WERI-Rb-1 (cell line): ENCODE results near the gene ABCD2.
"Not testable (repeated sequence)": the region's sequence is repeated elsewhere in the genome, so short reads cannot be mapped to it uniquely, and the experiment has no call there.

Experiments used
- DNase-seq: peaks from one replicate; pipeline ENCODE4 v3.0.0-alpha.2; 2020
- H3K27ac ChIP-seq: fragments of 250-450 bp; sonication (Bioruptor Pico); 2 replicates; pipeline ENCODE4 v1.5.1; 2020; ENCODE audit warnings: mild to moderate bottlenecking, moderate library complexity
- H3K27me3 ChIP-seq: fragments of 250-450 bp; sonication (Bioruptor Pico); 2 replicates; pipeline ENCODE4 v1.5.1; 2021; ENCODE audit warnings: mild to moderate bottlenecking, low read depth, moderate library complexity; ENCODE audit not compliant: insufficient read depth, severe bottlenecking
- H3K36me3 ChIP-seq: fragments of 250-450 bp; sonication (Bioruptor Pico); 2 replicates; pipeline ENCODE4 v1.5.1; 2020; ENCODE audit warnings: mild to moderate bottlenecking, moderate library complexity
- H3K4me3 ChIP-seq: 2 replicates; pipeline ENCODE4 v1.5.1; 2011; ENCODE audit warnings: low read depth, mild to moderate bottlenecking, control low read depth, low read length
- H3K9me3 ChIP-seq: fragments of 250-450 bp; sonication (Bioruptor Pico); 2 replicates; pipeline ENCODE4 v1.5.1; 2021; ENCODE audit warnings: mild to moderate bottlenecking, moderate library complexity; ENCODE audit not compliant: severe bottlenecking
- TF ChIP-seq, protein P1 (sequence below): IDR thresholded peaks from 2 replicates; pipeline ENCODE4 v1.5.1; 2011; ENCODE audit warnings: low read depth, mild to moderate bottlenecking, control low read depth, inconsistent platforms, low read length

ABCD2 gene

DNA sequence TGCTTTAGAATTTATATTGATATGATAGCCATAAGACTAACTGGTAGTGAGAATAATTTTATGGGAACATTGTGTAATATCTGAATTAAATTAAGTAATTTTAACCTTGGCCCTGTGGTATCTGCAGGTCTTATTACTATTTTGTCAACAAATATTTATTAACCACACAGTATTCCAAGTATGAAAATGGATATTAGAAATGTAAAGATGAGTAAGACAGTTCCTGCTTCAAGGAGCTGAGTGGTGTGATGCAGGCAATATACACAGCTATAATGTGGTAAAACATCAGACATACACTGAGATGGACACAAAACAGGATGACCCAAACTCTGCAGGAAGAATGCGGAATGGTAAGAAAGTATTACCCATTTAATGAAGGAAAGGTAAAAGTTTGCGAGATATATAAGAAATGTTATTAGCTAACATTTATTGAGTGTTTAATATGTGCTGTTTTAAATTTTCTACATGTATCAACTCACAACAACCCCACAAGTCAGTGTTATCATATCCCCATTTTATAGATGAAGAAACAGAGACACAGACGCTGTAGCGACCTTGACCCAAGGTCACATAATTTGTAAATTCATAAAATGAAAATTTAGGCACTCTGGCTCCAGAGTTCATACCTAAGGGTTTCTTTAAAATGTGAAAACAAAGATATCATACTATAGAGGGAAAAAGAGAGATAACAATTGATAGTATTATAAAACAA, 12.7 kb downstream of the ABCD2 start:
- Histone ChIP-seq H3K36me3 (no peaks in the 10 kb centered on the region), H3K27ac (no peak overlapping the region), H3K9me3 (no peaks in the 10 kb centered on the region), H3K4me3 (no peak overlapping the region), H3K27me3 (no peaks in the 10 kb centered on the region)
- no peak for DNase-seq
- TF ChIP-seq, protein P1, sequence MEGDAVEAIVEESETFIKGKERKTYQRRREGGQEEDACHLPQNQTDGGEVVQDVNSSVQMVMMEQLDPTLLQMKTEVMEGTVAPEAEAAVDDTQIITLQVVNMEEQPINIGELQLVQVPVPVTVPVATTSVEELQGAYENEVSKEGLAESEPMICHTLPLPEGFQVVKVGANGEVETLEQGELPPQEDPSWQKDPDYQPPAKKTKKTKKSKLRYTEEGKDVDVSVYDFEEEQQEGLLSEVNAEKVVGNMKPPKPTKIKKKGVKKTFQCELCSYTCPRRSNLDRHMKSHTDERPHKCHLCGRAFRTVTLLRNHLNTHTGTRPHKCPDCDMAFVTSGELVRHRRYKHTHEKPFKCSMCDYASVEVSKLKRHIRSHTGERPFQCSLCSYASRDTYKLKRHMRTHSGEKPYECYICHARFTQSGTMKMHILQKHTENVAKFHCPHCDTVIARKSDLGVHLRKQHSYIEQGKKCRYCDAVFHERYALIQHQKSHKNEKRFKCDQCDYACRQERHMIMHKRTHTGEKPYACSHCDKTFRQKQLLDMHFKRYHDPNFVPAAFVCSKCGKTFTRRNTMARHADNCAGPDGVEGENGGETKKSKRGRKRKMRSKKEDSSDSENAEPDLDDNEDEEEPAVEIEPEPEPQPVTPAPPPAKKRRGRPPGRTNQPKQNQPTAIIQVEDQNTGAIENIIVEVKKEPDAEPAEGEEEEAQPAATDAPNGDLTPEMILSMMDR, result no peak

- no peaks in the 10 kb centered on the region for H3K9me3 ChIP-seq
- H3K4me3 ChIP-seq, result no peak overlapping the region
- TF ChIP-seq, protein P1, result no peak
- no peaks in the 10 kb centered on the region for H3K27me3 ChIP-seq
- no peak overlapping the region for H3K27ac ChIP-seq
- H3K36me3 ChIP-seq, result no peaks in the 10 kb centered on the region
- DNase-seq, result no peak
Observed at GRCh38 chr12:39605996-39606395, 13.6 kb downstream of the ABCD2 start.

DNA sequence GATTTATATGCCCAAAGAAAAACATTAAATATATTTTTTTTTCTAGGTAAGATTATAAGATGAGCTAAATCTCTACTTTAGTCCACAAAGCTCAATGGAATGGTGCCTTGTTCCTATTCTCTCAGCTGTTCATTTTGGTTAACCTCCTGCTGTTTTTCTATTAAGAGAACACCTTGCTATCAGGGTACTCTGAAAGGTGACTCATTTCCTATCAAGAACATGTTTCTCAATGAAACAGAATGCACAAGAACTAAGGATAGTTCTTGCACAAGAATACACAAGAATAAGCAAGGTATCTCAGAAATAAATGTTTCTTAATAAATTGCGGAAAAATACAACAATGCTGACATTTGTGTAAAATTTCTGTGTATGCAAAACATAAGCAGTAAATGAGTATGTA, 14.1 kb downstream of the ABCD2 start:
- Histone ChIP-seq H3K4me3 (no peak overlapping the region), H3K36me3 (no peaks in the 10 kb centered on the region), H3K9me3 (no peaks in the 10 kb centered on the region), H3K27ac (no peak overlapping the region), H3K27me3 (no peaks in the 10 kb centered on the region)
- TF ChIP-seq, protein P1, result no peak
- DNase-seq, result no peak

DNA sequence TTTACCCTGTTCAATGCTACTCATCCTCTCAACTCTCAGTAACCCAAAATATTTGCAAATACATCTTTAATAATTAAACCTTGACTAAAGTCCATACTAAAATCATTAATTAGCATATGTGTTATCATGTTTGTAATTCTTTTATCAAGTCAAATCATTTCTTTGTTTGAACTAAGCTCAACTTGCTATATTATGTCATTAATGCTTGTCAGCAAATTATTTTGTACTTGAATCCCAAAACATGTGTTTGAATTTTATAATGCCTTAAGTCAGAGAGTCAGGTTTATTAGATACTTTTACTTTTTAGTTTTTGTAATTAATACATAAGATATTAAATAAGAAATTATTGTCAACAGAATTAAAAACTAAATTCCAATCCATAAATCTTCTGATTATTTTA, 16.5 kb downstream of the ABCD2 start:
- TF ChIP-seq, protein P1, result no peak
- no peak overlapping the region for H3K4me3 ChIP-seq
- no peak overlapping the region for H3K27ac ChIP-seq
- H3K36me3 ChIP-seq, result no peaks in the 10 kb centered on the region
- H3K27me3 ChIP-seq, result peaks cover under 1% of the 10 kb centered on the region
- no peak for DNase-seq
- no peaks in the 10 kb centered on the region for H3K9me3 ChIP-seq

GRCh38 chr12:39601951-39602350, 17.7 kb downstream of the ABCD2 start:
- H3K27ac ChIP-seq, H3K4me3 ChIP-seq, H3K9me3 ChIP-seq, H3K27me3 ChIP-seq, H3K36me3 ChIP-seq, DNase-seq: not testable (repeated sequence)

DNA sequence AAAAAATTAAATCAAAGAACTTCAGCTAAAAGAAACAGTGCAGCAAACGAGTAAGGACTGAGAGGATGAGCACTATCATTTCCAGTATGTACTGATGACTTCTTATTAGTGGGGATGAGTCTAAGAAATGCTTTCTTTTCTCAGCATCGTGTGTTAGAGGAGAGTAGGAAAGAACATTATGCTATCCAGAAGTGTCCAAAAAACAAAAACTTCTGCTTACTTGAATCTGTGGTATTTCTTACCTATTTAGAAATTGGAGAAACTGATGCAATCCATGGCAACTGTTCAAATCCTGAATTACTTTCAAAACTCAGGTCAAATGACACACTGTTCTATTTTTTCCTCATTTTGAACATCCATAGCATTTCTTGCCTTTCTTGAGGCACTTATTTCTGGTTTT, 23.7 kb downstream of the ABCD2 start:
- DNase-seq, result no peak
- Histone ChIP-seq H3K4me3 (no peak overlapping the region), H3K27me3 (peaks cover 6% of the 10 kb centered on the region), H3K9me3 (no peaks in the 10 kb centered on the region), H3K27ac (no peak overlapping the region), H3K36me3 (no peaks in the 10 kb centered on the region)
- TF ChIP-seq, protein P1, result no peak
